ENCODE data around the gene APOL3.
"Not testable (repeated sequence)": the region's sequence is repeated elsewhere in the genome, so short reads cannot be mapped to it uniquely, and the experiment has no call there.

Gene APOL3

GRCh38 chr22:36124666-36125065, 35.9 kb downstream of the APOL3 start:
- Histone ChIP-seq H3K27me3 (ENCODE audit: control insufficient read depth, insufficient read depth, low read length) (no peaks in the 10 kb centered on the region), H2AFZ (no peak overlapping the region), H3K9me3 (ENCODE audit: control insufficient read depth, low read length) (no peaks in the 10 kb centered on the region), H3K4me3 (ENCODE audit: low read depth, low read length) (no peak overlapping the region), H3K4me2 (ENCODE audit: low read length) (no peak overlapping the region), H3K27ac (no peak overlapping the region), H3K79me2 (no peaks in the 10 kb centered on the region), H3K4me1 (no peaks in the 10 kb centered on the region), H3K36me3 (ENCODE audit: control insufficient read depth, insufficient read depth, low read length) (no peaks in the 10 kb centered on the region), H3K9ac (no peak overlapping the region)
- TF ChIP-seq CTCF (IDR thresholded peaks at IDR 0.05), result no peak

- Histone ChIP-seq H3K4me1 (no peaks in the 10 kb centered on the region), H3K4me2 (ENCODE audit: low read length) (peak overlapping the region; percentile 74), H3K9me3 (ENCODE audit: control insufficient read depth, low read length) (no peaks in the 10 kb centered on the region), H2AFZ (peak overlapping the region; percentile 83), H3K27me3 (ENCODE audit: control insufficient read depth, insufficient read depth, low read length) (no peaks in the 10 kb centered on the region), H3K4me3 (ENCODE audit: low read depth, low read length) (no peak overlapping the region), H3K79me2 (no peaks in the 10 kb centered on the region), H3K9ac (peak overlapping the region; percentile 19), H3K27ac (peak overlapping the region; percentile 66), H3K36me3 (ENCODE audit: control insufficient read depth, insufficient read depth, low read length) (no peaks in the 10 kb centered on the region)
- peak; percentile 92 for TF ChIP-seq CTCF (IDR thresholded peaks at IDR 0.05)
Measured at GRCh38 chr22:36123673-36124630, 36.6 kb downstream of the APOL3 start.

GRCh38 chr22:36120621-36121351, 39.8 kb downstream of the APOL3 start:
- not testable (repeated sequence) for H3K27me3 ChIP-seq (ENCODE audit: control insufficient read depth, insufficient read depth, low read length); H3K9me3 ChIP-seq (ENCODE audit: control insufficient read depth, low read length); H3K4me3 ChIP-seq (ENCODE audit: low read depth, low read length); H3K27ac ChIP-seq; H3K4me2 ChIP-seq (ENCODE audit: low read length); H3K36me3 ChIP-seq (ENCODE audit: control insufficient read depth, insufficient read depth, low read length); H3K79me2 ChIP-seq; H3K9ac ChIP-seq; H2AFZ ChIP-seq; H3K4me1 ChIP-seq

DNA sequence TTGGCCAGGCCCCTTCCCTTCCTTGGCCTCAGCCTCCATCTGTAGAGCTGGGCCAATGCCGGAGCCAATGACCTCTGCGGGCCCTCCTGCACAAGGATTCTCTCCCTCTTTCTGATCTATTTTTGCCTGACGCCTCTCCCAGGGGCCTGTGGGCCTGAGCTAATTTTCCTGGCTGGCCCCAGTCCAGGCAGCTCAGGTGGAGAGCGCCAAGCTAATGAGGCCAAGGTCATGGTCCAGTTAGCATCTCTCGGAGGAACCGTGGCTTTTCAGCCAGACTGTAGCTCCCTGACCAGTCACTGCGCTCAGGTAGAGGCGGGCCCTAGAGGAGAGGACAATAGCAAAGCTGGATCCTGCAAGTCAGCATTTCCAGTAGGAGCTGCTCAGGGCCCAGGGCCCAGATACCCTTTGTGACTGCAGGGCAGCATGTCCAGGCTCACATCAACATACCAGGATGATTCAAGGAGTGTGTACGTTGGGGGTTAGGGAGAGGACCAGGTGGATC, 43.5 kb downstream of the APOL3 start:
- Histone ChIP-seq H3K9ac (no peak overlapping the region), H3K79me2 (no peaks in the 10 kb centered on the region), H3K4me1 (peaks cover 5% of the 10 kb centered on the region), H3K4me2 (ENCODE audit: low read length) (peak overlapping the region; percentile 51), H3K4me3 (ENCODE audit: low read depth, low read length) (no peak overlapping the region), H3K27me3 (ENCODE audit: control insufficient read depth, insufficient read depth, low read length) (no peaks in the 10 kb centered on the region), H3K9me3 (ENCODE audit: control insufficient read depth, low read length) (no peaks in the 10 kb centered on the region), H3K36me3 (ENCODE audit: control insufficient read depth, insufficient read depth, low read length) (no peaks in the 10 kb centered on the region), H2AFZ (peak overlapping the region; percentile 66), H3K27ac (peak overlapping the region; percentile 78)
- no peak for TF ChIP-seq CTCF (IDR thresholded peaks at IDR 0.05)

GRCh38 chr22:36116127-36116526, 44.4 kb downstream of the APOL3 start:
- no peak for TF ChIP-seq CTCF (IDR thresholded peaks at IDR 0.05)
- Histone ChIP-seq H3K27ac (peak overlapping the region; percentile 78), H3K36me3 (ENCODE audit: control insufficient read depth, insufficient read depth, low read length) (no peaks in the 10 kb centered on the region), H3K27me3 (ENCODE audit: control insufficient read depth, insufficient read depth, low read length) (no peaks in the 10 kb centered on the region), H3K4me3 (ENCODE audit: low read depth, low read length) (no peak overlapping the region), H3K79me2 (no peaks in the 10 kb centered on the region), H3K4me2 (ENCODE audit: low read length) (no peak overlapping the region), H3K4me1 (peaks cover 5% of the 10 kb centered on the region), H3K9me3 (ENCODE audit: control insufficient read depth, low read length) (no peaks in the 10 kb centered on the region), H2AFZ (no peak overlapping the region), H3K9ac (no peak overlapping the region)
